NCI-H748 treated with DMSO at 0.1 percent for 48 hours (cell line): Measurements from ENCODE around the gene BSN.
A peak's percentile ranks its signal among the peaks of the same experiment; 100 is the strongest.

Experiments
- DNase-seq: peaks from one replicate; lab custom pipeline; 2025; lab: John Stamatoyannopoulos, UW

Gene BSN, protein sequence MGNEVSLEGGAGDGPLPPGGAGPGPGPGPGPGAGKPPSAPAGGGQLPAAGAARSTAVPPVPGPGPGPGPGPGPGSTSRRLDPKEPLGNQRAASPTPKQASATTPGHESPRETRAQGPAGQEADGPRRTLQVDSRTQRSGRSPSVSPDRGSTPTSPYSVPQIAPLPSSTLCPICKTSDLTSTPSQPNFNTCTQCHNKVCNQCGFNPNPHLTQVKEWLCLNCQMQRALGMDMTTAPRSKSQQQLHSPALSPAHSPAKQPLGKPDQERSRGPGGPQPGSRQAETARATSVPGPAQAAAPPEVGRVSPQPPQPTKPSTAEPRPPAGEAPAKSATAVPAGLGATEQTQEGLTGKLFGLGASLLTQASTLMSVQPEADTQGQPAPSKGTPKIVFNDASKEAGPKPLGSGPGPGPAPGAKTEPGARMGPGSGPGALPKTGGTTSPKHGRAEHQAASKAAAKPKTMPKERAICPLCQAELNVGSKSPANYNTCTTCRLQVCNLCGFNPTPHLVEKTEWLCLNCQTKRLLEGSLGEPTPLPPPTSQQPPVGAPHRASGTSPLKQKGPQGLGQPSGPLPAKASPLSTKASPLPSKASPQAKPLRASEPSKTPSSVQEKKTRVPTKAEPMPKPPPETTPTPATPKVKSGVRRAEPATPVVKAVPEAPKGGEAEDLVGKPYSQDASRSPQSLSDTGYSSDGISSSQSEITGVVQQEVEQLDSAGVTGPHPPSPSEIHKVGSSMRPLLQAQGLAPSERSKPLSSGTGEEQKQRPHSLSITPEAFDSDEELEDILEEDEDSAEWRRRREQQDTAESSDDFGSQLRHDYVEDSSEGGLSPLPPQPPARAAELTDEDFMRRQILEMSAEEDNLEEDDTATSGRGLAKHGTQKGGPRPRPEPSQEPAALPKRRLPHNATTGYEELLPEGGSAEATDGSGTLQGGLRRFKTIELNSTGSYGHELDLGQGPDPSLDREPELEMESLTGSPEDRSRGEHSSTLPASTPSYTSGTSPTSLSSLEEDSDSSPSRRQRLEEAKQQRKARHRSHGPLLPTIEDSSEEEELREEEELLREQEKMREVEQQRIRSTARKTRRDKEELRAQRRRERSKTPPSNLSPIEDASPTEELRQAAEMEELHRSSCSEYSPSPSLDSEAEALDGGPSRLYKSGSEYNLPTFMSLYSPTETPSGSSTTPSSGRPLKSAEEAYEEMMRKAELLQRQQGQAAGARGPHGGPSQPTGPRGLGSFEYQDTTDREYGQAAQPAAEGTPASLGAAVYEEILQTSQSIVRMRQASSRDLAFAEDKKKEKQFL (N-terminal part only)

DNA sequence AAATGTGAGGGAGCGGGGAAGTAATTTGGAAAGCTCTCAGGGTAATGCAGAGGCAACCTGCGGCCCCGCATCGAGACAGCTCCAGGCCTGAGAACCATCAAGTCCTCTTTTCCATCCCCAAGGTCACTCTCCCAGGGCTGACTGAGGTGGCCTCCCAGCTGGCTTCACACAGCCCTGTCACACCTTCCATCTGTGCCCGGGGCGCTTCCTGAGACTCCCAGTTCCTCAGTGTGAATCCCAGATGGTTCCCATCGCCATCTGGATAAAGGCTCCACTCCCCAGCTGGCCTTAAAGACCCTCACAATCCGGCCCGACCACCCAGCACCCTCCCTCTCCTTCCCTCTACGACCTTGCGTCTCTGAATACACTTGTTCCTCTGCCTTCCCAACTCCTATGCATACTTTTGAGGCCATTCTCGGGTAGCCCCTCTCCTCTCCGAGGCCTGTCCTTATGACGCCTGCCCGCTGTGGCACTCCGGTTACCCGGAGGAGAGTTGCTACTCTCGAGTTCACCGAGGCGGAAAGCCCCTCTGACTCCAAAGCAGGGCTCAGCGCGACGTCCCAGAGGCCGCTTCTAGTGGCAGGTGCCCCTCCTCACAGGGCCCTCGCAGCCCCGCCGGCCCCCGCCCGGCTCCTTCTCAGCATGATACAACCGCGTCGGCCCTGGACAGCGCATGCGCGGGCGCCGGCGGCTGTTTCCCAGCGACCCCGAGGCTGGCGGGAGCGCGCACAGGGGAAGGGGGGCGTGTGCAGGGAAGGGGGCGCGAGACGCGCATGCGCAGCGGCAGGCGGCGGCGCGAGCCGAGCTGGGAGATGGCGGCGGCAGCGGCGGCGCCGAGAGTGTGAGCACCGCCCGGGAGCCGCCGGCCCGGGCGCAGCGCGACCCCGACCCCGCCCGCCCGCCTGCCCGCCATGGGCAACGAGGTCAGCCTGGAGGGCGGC, at the start of gene BSN:
TSS of gene BSN (plus strand) at position 786 of the 941 bp plus-strand sequence. CDS start at position 912, 126 bp downstream.
- DNase-seq = peak; percentile 66

DNA sequence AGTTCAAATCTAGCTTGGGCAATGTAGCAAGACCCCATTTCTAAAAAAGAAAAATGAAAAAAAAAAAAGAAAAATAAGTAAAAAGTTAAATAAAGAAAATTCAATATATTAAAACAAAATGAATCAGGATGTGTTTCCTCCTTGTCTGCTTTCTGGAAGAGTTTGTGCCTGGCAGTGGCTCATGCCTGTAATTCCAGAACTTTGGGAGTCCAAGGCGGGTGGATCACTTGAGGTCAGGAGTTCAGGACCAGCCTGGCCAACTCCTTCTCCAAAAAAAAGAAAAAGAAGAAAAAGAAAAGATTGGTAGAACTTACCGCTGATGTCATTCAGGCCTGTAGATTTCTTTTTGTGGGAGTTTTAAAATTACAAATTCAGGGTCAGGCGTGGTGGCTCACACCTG, 47.4 kb upstream of the BSN start:
- DNase-seq = no peak

- DNase-seq = no peak
Observed at GRCh38 chr3:49509028-49509561, 45.2 kb upstream of the BSN start.

GRCh38 chr3:49511639-49512038, 42.6 kb upstream of the BSN start:
- no peak for DNase-seq

DNA sequence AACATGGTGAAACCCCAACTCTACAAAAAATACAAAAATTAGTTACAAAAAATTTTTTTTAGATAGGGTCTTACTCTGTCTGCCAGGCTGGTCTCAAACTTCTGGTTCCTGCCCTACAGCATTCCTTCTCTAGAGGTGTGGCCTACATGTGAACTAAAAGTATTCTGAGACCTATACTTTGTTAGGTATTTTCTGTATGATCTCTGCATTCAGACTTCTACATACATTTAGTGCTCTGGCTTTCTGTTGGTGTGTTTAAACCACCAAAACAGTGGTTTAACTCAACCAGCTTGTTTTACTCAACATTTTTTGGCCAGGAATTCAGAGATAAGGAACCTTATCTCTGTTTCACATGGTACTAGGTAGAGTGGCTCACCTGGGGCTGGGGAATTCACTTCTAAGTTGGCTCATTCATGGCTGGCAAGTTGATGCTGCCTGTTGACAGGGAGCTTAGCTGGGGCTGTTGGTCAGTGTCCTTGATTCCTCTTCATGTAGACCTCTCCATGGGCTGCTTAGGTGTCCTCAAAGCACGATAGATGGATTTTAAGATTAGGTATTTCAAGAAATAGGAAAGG, 41.4 kb upstream of the BSN start:
- DNase-seq = no peak

DNA sequence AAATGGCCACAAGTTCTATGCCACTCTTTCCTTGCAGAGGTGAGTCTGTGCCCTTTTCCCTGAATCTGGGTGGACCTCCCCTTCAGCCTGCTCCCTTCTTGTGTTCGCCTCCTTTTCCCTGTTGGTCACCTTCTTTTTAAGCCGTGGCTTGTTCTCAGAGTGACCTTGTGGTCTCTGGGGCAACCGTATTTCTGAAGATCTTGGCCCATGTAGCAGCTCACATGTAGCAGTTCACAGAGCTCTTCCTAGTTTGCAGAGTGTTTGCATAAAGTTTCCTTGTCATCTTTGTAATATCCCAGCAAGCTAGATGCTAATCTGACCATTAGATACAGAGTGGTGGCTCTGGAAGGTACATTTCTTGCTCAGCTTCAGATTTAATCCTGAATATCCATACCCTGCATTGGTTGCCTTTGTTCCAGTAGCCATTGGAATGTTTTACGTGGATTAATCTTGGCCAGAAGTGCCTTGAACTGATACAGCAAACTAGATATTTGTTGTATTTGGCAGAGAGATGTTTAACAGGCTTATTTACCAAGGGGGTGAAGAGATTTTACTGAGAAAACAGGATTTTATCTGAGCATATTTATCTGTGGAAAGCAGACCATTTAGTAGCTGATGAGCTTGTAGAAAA, 40.7 kb upstream of the BSN start:
- DNase-seq = no peak

GRCh38 chr3:49518016-49518415, 36.3 kb upstream of the BSN start:
- DNase-seq = no peak

GRCh38 chr3:49518441-49518840, 35.8 kb upstream of the BSN start:
- DNase-seq = no peak

GRCh38 chr3:49519296-49519695, 35.0 kb upstream of the BSN start:
- DNase-seq = no peak

- no peak for DNase-seq
Observed at GRCh38 chr3:49519916-49520385, 34.3 kb upstream of the BSN start.

- no peak for DNase-seq
Observed at GRCh38 chr3:49523756-49524747, 30.2 kb upstream of the BSN start.

- DNase-seq = no peak
Observed at GRCh38 chr3:49529567-49529966, 24.7 kb upstream of the BSN start.

GRCh38 chr3:49530231-49530630, 24.0 kb upstream of the BSN start:
- no peak for DNase-seq

- no peak for DNase-seq
Observed at GRCh38 chr3:49530701-49531100, 23.6 kb upstream of the BSN start.

DNA sequence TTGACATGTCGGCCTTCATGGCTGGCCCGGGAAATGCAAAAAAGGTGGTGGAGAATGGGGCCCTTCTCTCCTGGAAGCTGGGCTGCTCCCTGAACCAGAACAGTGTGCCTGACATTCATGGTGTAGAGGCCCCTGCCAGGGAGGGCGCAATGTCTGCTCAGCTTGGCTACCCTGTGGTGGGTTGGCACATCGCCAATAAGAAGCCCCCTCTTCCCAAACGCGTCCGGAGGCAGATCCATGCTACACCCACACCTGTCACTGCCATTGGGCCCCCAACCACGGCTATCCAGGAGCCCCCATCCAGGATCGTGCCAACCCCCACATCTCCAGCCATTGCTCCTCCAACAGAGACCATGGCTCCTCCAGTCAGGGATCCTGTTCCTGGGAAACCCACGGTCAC, 23.1 kb upstream of the BSN start:
- no peak for DNase-seq

DNA sequence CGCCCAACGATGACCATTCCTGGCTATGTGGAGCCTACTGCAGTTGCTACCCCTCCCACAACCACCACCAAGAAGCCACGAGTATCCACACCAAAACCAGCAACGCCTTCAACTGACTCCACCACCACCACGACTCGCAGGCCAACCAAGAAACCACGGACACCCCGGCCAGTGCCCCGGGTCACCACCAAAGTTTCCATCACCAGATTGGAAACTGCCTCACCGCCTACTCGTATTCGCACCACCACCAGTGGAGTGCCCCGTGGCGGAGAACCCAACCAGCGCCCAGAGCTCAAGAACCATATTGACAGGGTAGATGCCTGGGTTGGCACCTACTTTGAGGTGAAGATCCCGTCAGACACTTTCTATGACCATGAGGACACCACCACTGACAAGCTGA, 22.6 kb upstream of the BSN start:
- no peak for DNase-seq

GRCh38 chr3:49533031-49533430, 21.2 kb upstream of the BSN start:
- no peak for DNase-seq

DNA sequence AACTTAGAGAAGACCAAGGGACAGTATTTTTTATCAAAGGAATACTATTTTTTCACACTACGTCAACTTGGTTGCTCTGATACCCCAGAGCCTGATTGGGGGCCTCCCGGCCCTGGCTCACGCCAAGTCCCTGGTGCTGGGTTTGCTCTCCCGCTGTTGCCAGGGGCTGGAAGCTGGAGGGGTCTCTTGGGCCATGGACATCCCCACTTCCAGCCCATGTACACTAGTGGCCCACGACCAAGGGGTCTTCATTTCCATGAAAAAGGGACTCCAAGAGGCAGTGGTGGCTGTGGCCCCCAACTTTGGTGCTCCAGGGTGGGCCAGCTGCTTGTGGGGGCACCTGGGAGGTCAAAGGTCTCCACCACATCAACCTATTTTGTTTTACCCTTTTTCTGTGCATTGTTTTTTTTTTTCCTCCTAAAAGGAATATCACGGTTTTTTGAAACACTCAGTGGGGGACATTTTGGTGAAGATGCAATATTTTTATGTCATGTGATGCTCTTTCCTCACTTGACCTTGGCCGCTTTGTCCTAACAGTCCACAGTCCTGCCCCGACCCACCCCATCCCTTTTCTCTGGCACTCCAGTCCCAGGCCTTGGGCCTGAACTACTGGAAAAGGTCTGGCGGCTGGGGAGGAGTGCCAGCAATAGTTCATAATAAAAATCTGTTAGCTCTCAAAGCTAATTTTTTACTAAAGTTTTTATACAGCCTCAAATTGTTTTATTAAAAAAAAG, 20.3 kb upstream of the BSN start:
- no peak for DNase-seq
